Epithelial cell of esophagus (primary cell): ENCODE results near the gene ZNF689.

Experiments
- DNase-seq: peaks from one replicate; pipeline ENCODE4 v3.0.0; 2010; ENCODE audit warnings: low read depth
- H3K4me3 ChIP-seq: 2 replicates; pipeline ENCODE4 v1.5.1; 2011; ENCODE audit warnings: mild to moderate bottlenecking, low read length, control low read depth
- TF ChIP-seq, protein P1 (sequence below): IDR thresholded peaks from 2 replicates; pipeline ENCODE4 v1.5.1; 2011; ENCODE audit warnings: low read depth, mild to moderate bottlenecking, low read length, control low read depth, inconsistent platforms; ENCODE audit not compliant: insufficient read depth; ENCODE audit errors: missing control alignments

The ZNF689 gene

DNA sequence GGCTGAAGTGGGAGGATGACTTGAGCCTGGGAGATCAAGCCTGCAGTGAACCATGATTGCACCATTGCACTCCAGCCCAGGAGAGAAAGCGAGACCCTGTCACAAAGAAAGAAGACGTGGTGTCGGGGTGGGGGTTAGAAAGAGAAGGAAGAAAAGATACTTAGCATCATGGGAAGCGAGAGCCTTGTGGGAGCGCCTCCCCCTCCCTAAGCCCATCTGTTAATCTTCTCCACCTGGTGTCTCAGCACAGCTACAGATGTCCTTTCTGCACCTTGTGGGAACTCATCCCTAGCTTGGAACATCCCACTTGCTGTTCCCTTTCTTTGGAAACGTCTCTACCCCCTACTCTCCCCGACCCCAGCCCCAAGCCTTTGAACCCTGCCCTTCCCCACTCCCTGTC, 44.7 kb downstream of the ZNF689 start:
- no peak overlapping the region for H3K4me3 ChIP-seq
- no peak for DNase-seq
- TF ChIP-seq, protein P1, sequence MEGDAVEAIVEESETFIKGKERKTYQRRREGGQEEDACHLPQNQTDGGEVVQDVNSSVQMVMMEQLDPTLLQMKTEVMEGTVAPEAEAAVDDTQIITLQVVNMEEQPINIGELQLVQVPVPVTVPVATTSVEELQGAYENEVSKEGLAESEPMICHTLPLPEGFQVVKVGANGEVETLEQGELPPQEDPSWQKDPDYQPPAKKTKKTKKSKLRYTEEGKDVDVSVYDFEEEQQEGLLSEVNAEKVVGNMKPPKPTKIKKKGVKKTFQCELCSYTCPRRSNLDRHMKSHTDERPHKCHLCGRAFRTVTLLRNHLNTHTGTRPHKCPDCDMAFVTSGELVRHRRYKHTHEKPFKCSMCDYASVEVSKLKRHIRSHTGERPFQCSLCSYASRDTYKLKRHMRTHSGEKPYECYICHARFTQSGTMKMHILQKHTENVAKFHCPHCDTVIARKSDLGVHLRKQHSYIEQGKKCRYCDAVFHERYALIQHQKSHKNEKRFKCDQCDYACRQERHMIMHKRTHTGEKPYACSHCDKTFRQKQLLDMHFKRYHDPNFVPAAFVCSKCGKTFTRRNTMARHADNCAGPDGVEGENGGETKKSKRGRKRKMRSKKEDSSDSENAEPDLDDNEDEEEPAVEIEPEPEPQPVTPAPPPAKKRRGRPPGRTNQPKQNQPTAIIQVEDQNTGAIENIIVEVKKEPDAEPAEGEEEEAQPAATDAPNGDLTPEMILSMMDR, result no peak

DNA sequence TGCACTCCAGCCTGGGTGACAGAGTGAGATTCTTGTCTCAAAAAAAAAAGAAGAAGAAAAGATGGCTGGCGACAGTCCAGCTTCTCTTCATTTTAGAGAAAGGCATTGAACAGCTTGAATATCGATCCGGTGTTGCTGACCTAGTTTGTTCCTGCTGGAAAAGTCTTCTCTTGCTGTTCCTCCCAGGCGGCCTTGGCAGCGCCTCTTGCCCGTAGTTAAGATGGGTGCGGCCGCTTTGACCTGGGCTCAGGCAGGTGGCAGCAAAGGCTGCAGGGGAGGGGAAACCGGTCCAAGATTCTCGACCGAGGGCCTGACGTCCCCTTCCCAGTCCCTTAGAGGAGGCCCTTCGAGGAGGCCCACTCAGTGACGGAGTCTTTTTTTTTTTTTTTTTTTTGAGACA, 48.2 kb downstream of the ZNF689 start:
- no peak overlapping the region for H3K4me3 ChIP-seq
- no peak for DNase-seq
- TF ChIP-seq, protein P1, result no peak

DNA sequence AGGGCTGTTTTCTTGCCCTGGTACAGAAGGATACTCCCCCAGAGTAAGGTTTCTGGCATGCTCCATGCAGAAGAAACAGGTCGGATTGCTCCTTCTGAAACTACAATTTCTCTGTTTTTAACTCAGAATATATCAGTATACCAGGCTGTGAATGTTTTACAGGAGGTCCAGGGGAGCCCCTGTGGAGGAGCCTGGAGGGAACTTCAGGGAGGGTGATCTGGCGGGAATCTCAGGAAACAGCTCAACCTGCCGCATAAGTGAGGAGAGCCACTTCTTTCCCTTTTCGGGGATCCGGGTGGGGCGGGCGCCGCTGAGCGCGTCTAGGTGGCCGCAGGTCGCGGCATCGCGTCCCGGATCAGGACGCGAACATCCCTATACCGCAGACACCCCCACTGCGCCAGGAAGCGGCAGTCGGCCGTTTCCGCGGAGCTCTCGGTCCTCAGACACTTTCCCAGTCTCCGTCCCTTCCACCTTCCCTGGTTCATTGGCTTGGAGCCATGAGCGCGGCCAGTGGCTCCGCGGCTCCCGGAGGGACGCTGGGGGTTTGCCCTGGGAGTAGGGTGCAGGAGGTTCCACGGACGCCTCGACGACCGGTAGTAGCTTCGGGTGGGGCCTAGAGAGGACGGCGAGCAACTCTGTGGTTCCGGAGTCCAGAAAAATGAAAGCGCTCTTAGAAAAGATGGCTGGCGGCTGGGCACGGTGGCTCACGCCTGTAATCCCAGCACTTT, 48.9 kb downstream of the ZNF689 start:
- peak overlapping the region; percentile 25 for H3K4me3 ChIP-seq
- TF ChIP-seq, protein P1, result no peak
- DNase-seq, result no peak

DNA sequence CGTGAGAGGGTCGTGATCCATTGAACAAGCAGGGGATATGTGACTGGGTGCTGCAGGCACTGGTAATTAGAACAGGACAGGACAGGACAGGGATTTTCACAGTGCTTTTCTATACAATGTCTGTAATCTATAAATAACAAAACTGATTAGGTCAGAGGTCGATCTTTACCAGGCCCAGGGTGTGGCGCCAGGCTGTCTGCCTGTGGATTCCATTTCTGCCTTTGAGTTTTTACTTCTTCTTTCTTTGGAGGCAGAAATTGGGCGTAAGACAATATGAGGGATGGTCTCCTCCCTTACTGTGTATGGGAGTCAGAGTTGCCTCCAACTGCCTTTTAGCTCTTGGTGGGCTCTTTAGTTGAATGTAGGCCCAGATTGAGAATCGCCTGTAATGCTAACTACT, 50.5 kb downstream of the ZNF689 start:
- H3K4me3 ChIP-seq, result no peak overlapping the region
- DNase-seq, result no peak
- TF ChIP-seq, protein P1, result no peak

DNA sequence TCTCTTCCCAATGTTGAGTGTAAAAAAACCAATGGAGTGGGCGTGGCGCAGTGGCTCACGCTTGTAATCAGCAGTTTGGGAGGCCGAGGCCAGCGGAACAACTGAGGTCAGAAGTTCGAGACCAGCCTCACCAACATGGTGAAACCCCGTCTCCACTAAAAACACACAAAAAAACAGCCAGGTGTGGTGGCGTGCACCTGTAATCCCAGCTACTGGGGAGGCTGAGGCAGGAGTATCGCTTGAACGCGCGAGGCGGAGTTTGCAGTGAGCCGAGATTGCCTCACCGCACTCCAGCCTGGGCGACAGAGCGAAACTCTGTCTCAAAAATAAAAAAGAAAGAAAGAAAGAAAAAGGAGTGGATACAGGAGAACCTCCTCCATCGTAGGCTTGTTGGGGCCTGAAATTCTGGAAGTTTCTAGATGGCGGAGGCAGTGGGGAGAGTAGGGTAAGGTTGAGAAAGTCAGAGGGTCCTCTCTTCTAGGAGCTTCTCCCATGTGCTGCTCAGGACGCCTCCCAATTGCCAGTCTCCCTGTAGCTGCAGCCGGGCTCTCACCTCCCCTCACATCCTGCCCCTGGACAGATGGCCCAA, 51.3 kb downstream of the ZNF689 start:
- H3K4me3 ChIP-seq, result peak overlapping the region; percentile 30

DNA sequence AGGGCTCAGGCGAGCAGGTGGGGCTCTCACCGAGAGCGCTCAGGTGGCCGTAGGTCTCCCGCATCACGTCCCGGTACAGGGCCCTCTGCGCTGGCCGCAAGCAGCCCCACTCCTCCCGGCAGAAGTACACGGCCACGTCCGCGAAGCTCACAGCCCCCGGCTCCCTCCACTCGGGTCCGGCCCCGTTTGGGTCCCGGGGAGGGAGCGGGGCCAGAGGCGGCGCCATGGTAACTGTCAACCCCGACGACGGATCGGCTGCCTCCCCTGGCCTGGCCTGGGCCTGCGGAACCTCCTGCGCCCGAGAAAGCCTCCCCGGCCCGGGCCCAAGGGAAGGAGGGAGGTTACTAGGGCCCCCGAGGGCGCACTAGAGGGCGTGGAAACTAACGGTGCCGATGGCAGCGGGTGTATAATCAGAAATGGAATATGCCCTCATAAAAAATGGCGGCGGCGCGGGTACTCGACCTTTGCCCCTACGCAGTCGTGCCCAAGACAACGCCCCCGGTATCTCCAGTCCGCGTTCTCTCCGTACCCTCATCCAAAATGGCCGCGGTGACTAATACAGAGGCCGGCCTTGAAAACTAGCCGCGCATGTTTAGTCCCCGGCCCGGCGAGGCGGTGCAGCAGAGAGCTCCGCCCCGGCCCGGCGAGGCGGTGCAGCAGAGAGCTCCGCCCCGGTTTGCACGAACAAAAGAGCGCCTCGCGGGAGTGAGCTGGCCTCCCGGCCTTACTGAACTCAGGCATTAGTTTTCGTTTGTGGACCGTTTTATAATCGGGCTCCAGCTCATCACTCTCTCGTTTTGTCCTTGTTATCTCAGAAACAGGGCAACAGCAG, 52.0 kb downstream of the ZNF689 start, which contains the start of gene ZNF764:
TSS of gene ZNF764 (minus strand) at position 418 of the 832 bp plus-strand sequence. CDS start at position 226, 192 bp downstream.
- TF ChIP-seq, protein P1, result no peak
- DNase-seq, result peak; percentile 98
- peak within 1 kb of the TSS; percentile 73 for H3K4me3 ChIP-seq

More for the DNA sequence above, 51.3 kb downstream of the ZNF689 start:
- no peak for DNase-seq
- TF ChIP-seq, protein P1, result no peak
